Heart left ventricle (tissue), 16 donors: ENCODE measurements around the gene PMM2. TPM values are rescaled to one million over a fixed set of nuclear protein-coding genes. Genes with fewer than 3 reads are reported as not detected.
"Not testable (repeated sequence)": the region's sequence is repeated elsewhere in the genome, so short reads cannot be mapped to it uniquely, and the experiment has no call there.

ENCODE experiments used
- ATAC-seq, 4 donors: fragments of 200-7000 bp; cut with Tn5 transposase; one replicate each; pipeline ENCODE4 v1.9.1; 2020 to 2022; ENCODE audit warnings: moderate library complexity in 4 of 4, mild to moderate bottlenecking in 3 of 4, moderate number of reproducible peaks in 1 of 4
- DNase-seq, 5 donors: peaks; one replicate each; pipeline ENCODE4 v3.0.0-alpha.2; 2020
- H3K27ac ChIP-seq, 12 donors: fragments of 200-600 bp; sonication (generic) in 4 of 12; one replicate each; pipeline versions ENCODE4 v1.5.0 to v1.8.0; 2016 to 2022; ENCODE audit warnings: mild to moderate bottlenecking in 2 of 12
- H3K27me3 ChIP-seq, 9 donors: fragments of 200-600 bp; sonication (generic) in 2 of 9; one replicate each; pipeline versions ENCODE4 v1.5.1 to v1.8.0; 2016 to 2022; ENCODE audit warnings: mild to moderate bottlenecking in 3 of 9
- H3K36me3 ChIP-seq, 9 donors: fragments of 200-600 bp; sonication (generic) in 2 of 9; one replicate each; pipeline versions ENCODE4 v1.5.0 to v1.8.0; 2018 to 2022; ENCODE audit warnings: mild to moderate bottlenecking in 2 of 9
- H3K4me1 ChIP-seq, 12 donors: fragments of 200-600 bp; sonication (generic) in 4 of 12; one replicate each; pipeline versions ENCODE4 v1.5.0 to v1.8.0; 2016 to 2022; ENCODE audit warnings: mild to moderate bottlenecking in 3 of 12
- H3K4me3 ChIP-seq, 12 donors: fragments of 200-600 bp; sonication (generic) in 4 of 12; one replicate each; pipeline versions ENCODE4 v1.5.0 to v1.8.0; 2017 to 2022; ENCODE audit warnings: mild to moderate bottlenecking in 9 of 12, moderate library complexity in 4 of 12
- H3K9me3 ChIP-seq, 12 donors: fragments of 200-600 bp; sonication (generic) in 4 of 12; one replicate each; pipeline versions ENCODE4 v1.5.0 to v1.8.0; 2016 to 2022; ENCODE audit warnings: mild to moderate bottlenecking in 1 of 12
- POLR2A ChIP-seq, 2 donors: fragments of 450-650 bp; IDR thresholded peaks; one replicate each; pipeline ENCODE4 v1.6.1; 2017; ENCODE audit warnings: antibody characterized with exemption in 2 of 2, mild to moderate bottlenecking in 2 of 2, moderate library complexity in 2 of 2
- WGBS, 4 donors: extraction: QIAGEN DNeasy Blood & Tissue Kit in 2 of 4; methylation state at CpG; one replicate each; pipeline versions ENCODE4 v1.1.5 to v1.1.7; 2013 to 2018; 5-methylcytosine and 5-hydroxymethylcytosine counted together
- intact Hi-C, 10 donors: fragments of 100-400 bp; cut with DNase I; formaldehyde crosslinking; loops; one replicate each; pipeline versions ENCODE4 v1.11.1 to v1.14.2; 2022
- polyA plus RNA-seq, 2 donors: library from polyadenylated mRNA; stranded (reverse); fragments of 200-250 nt; gene quantifications; one replicate each; pipeline ENCODE4 v1.2.3, GENCODE V29; 2013
- total RNA-seq, 9 donors: library from RNA; depleted of rRNA in 2 of 9; stranded (reverse); fragments of >200 nt in 2 of 9; fragmentation: NEBNext Ultra II Directional in 3 of 9; extraction: Animal tissue kit (Norgen Biotek cat#: 25700) in 3 of 9; gene quantifications; one replicate each; pipeline versions ENCODE4 v1.1.0 to v1.2.4, GENCODE V29; 2016 to 2023
- TF ChIP-seq, protein P1 (sequence below), 12 donors: fragments of 200-600 bp; sonication (generic) in 4 of 12; IDR thresholded peaks; one replicate each; pipeline versions ENCODE4 v1.5.0 to v1.8.0; 2018 to 2022; ENCODE audit warnings: antibody characterized with exemption in 12 of 12, mild to moderate bottlenecking in 5 of 12
- donor health status: ischemic (EF 13 %, LVEDD 7.1; RV severe dilation, severe dysfunction).
- donor health status: healthy with polysubstance abuse.
- donor health status: DM: no; HTN: yes; CAD: no.
- donor health status: DM: no; HTN: no; CAD: no.
- donor health status: ischemic (EF 25% LVEDD 6.9; RV normal size, moderate dysfunction).
- donor health status: ischemic (EF 25% LVEDD 5.7; RV mildly dilated, moderate dysfunction).
- donor health status: healthy.
- donor health status: DM: yes; HTN: yes; CAD: no.
- donor health status: ischemic (EF 35%, LVEDD 5.7; RV mildly dilated, moderate dysfunction).
- donor health status: nonischemic (EF 11% LVEDD 7.7; RV severe dilation, severe dysfunction).
- donor health status: DM: yes; HTN: yes; CAD: no.
- donor health status: PGD.
- donor health status: ischemic (EF 29% LVEDD 5.4; RV normal size, mild dysfunction).
- donor health status: nonischemic (EF 23%, LVEDD 6.1; RV moderate dilation, normal function).

Gene PMM2
- total and polyA plus RNA-seq, 11 donors = 9.8 to 29.4 (median 13.4) TPM

DNA sequence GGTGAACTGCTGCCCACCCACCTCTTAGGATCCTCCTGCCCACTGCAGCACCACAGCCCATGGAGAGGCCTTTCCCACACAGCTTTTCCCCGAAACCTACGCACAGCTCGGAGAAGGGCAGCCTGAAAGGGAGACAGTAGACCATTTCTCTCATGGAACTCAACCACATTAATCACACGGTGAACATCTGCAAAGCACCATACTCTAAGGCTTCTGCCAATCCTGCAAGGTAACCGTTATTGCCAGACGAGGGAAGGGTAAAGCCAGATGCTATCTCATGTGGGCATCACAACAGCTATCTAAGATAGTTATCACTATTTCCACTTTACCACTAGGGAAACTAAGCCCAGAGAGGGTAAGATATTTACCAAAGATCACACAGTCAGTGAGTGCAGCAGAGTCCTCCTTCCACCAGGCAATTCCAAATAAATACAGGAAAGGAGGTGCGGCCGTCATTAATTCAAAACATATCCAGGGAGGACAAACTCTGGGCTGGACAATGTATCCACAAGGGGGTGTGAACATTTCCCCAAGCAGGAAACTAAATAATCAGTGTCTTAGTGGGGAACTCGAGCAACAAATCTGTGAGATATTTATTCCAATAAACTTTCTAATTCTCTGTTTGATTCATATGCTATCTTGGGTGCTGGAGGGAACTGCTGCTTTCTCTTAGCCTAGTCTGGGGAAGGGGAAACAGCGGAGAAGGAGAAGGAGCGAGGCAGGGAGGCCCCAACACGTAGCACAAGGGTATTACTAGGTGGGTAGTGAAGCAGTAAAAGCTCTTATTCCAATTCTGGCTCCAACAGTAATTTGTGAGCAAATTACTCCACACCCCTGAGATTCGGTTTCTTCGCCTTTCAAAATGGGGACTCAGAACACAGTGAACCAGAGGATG is 923 bp upstream of the PMM2 start:
- H3K27me3 ChIP-seq = no peaks in the 10 kb centered on the region
- intact Hi-C loops = loop anchor here (2.0 to 10.0 kb wide), 13 partner anchors 71 to 296 kb away; partner anchors contain the start of genes CARHSP1 (in 6 of the 10), ABAT (in 2 of the 10), LITAFD (in 2 of the 10) and HAPSTR1 (in 1 of the 10)
- peaks cover 0 to 40% (median 27%) of the 10 kb centered on the region in 12 donors for H3K4me1 ChIP-seq
- H3K27ac ChIP-seq = peak overlapping the region in 11 of 12 donors; percentile 38 to 89 (median 76)
- no peak for DNase-seq
- peak in 1 of 4 donors; percentile 4 for ATAC-seq
- TF ChIP-seq, protein P1, sequence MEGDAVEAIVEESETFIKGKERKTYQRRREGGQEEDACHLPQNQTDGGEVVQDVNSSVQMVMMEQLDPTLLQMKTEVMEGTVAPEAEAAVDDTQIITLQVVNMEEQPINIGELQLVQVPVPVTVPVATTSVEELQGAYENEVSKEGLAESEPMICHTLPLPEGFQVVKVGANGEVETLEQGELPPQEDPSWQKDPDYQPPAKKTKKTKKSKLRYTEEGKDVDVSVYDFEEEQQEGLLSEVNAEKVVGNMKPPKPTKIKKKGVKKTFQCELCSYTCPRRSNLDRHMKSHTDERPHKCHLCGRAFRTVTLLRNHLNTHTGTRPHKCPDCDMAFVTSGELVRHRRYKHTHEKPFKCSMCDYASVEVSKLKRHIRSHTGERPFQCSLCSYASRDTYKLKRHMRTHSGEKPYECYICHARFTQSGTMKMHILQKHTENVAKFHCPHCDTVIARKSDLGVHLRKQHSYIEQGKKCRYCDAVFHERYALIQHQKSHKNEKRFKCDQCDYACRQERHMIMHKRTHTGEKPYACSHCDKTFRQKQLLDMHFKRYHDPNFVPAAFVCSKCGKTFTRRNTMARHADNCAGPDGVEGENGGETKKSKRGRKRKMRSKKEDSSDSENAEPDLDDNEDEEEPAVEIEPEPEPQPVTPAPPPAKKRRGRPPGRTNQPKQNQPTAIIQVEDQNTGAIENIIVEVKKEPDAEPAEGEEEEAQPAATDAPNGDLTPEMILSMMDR (IDR thresholded peaks at IDR 0.05) = no peak
- no peak for TF ChIP-seq POLR2A (IDR thresholded peaks at IDR 0.05)
- WGBS, 4 donors = 43 to 45% (median 45%) methylated on average over 14 of the region's 14 CpGs
- H3K36me3 ChIP-seq = peaks cover 0 to 23% (median 4%) of the 10 kb centered on the region in 9 donors
- peak overlapping the region; percentile 71 to 100 (median 88) for H3K4me3 ChIP-seq
- no peaks in the 10 kb centered on the region for H3K9me3 ChIP-seq

DNA sequence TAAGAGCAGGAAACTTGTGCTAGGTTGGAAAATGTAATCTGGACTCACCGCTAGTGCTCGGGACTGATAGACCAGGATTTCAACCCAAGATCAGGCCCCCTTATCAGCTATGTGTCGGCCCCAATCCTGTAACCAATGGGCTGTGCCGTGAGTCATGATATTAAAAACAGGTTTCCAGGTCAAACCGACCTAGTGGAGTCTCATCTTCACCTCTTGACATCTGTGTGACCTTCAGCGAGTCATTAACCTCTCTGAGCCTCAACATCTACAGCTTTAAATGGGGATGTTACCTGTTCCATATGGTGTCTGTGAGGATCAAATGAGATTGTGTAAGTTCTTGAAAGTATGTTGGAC is 512 bp downstream of the PMM2 start:
- Histone ChIP-seq H3K27me3 (no peaks in the 10 kb centered on the region), H3K36me3 (peaks cover 0 to 37% (median 19%) of the 10 kb centered on the region in 9 donors), H3K4me3 (peak overlapping the region; percentile 71 to 100 (median 88)), H3K27ac (peak overlapping the region in 11 of 12 donors; percentile 65 to 90 (median 83)), H3K4me1 (peaks cover 0 to 40% (median 27%) of the 10 kb centered on the region in 12 donors), H3K9me3 (no peaks in the 10 kb centered on the region)
- ATAC-seq (peak in 1 of 4 donors; percentile 4), DNase-seq (no peak)
- no peak for TF ChIP-seq POLR2A (IDR thresholded peaks at IDR 0.05)
- 0 to 5% (median 2%) methylated on average over 6 of the region's 6 CpGs for WGBS, 4 donors
- intact Hi-C loops = loop anchor here (5.0 to 10.0 kb wide), 11 partner anchors 69 to 294 kb away; partner anchors contain the start of genes CARHSP1 (in 5 of the 10), ABAT (in 2 of the 10), LITAFD (in 2 of the 10) and HAPSTR1 (in 1 of the 10)

DNA sequence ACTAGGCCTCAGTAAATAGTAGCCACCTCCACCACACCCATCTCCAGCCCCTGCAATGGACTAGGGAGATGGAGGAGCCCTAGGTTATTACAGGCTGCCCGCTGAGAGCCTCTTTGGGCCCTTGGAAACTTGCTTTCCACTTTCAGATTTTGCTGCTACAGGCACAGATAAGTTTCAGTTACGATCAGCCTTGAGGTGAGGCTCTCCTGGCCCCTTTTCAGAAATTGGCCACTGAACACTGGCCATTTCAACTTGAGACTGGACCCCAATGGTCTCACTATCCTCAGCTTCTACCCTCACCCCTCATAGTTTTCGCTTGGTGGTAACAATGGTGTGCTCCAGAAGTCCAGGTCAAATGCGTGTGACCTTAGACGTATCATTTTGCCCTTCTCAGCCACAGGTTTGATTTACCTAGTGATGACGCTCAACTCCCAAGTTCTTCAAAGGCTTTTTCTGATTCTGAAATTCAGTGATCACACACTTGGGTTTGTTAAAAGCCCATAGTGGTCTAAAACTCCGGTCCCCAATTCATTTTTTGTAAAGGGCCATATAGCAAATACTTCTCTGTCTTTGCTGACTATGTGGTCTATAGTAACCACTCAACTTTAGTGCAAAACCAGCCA is 1.0 kb downstream of the PMM2 start:
- peaks cover 0 to 42% (median 24%) of the 10 kb centered on the region in 9 donors for H3K36me3 ChIP-seq
- ATAC-seq (peak in 1 of 4 donors; percentile 1), DNase-seq (no peak)
- H3K4me3 ChIP-seq = peak overlapping the region; percentile 71 to 100 (median 88)
- peak overlapping the region in 9 of 12 donors; percentile 65 to 90 (median 85) for H3K27ac ChIP-seq
- no peaks in the 10 kb centered on the region for H3K27me3 ChIP-seq
- H3K9me3 ChIP-seq = no peaks in the 10 kb centered on the region
- intact Hi-C loops = loop anchor here (5.0 to 10.0 kb wide), 11 partner anchors 69 to 294 kb away; partner anchors contain the start of genes CARHSP1 (in 5 of the 10), ABAT (in 2 of the 10), LITAFD (in 2 of the 10) and HAPSTR1 (in 1 of the 10)
- H3K4me1 ChIP-seq = peaks cover 0 to 40% (median 27%) of the 10 kb centered on the region in 12 donors
- TF ChIP-seq, protein P1 (IDR thresholded peaks at IDR 0.05) = no peak
- no peak for TF ChIP-seq POLR2A (IDR thresholded peaks at IDR 0.05)
- 59 to 67% (median 65%) methylated on average over 7 of the region's 7 CpGs for WGBS, 4 donors

DNA sequence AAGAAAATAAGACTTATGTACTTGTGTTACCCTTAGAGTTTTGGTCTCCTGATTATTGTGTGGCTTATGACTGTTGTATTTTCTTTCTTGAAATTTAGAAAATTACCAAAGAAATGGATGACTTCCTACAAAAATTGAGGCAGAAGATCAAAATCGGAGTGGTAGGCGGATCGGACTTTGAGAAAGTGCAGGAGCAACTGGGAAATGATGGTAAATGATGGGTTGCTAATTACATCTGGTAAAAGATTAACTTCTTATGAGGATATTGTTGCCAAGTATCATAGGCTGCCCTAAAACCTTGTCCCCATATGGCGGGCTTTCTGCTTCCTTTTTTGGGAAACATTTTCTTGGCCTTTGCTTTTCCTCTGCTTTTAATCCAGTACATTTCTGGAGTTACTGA is 4.1 kb downstream of the PMM2 start:
- WGBS, 4 donors = 94 to 95% (median 94%) methylated on average over 4 of the region's 4 CpGs
- Histone ChIP-seq H3K27ac (no peak overlapping the region), H3K4me1 (peaks cover 0 to 31% (median 20%) of the 10 kb centered on the region in 12 donors), H3K27me3 (no peaks in the 10 kb centered on the region), H3K4me3 (no peak overlapping the region), H3K36me3 (peaks cover 3 to 68% (median 54%) of the 10 kb centered on the region in 9 donors), H3K9me3 (no peaks in the 10 kb centered on the region)
- ATAC-seq (no peak), DNase-seq (no peak)
- intact Hi-C loops = no loop called here
- no peak for TF ChIP-seq POLR2A (IDR thresholded peaks at IDR 0.05)
- TF ChIP-seq, protein P1 (IDR thresholded peaks at IDR 0.05) = no peak

DNA sequence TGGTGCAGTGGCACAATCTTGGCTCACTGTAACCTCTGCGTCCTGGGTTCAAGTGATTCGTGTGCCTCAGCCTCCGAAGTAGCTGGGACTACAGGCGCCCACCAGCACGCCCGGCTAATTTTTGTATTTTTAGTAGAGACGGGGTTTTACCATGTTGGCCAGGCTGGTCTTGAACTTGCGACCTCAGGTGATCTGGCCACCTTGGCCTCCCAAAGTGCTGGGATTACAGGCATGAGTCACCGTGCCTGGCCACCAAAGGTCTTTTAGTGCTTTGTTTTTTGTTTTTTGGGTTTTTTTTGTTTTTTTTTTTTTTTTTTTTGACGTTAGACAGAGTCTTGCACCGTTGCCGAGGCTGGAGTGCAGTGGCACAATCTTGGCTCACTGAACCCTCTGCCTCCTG is 6.1 kb downstream of the PMM2 start:
- H3K9me3 ChIP-seq, DNase-seq, H3K27me3 ChIP-seq, intact Hi-C loops, H3K27ac ChIP-seq, ATAC-seq, H3K4me3 ChIP-seq: not testable (repeated sequence)
- peaks cover 0 to 22% (median 14%) of the 10 kb centered on the region in 12 donors for H3K4me1 ChIP-seq
- 91 to 96% (median 93%) methylated on average over 12 of the region's 12 CpGs for WGBS, 4 donors
- peaks cover 3 to 89% (median 75%) of the 10 kb centered on the region in 9 donors for H3K36me3 ChIP-seq
